K562 (cell line): ENCODE results near the gene CD69. TPM values are rescaled to one million over a fixed set of nuclear protein-coding genes. Genes with fewer than 3 reads are reported as not detected.

ENCODE experiments used
- ATAC-seq: fragments of 200-7000 bp; cut with Tn5 transposase; 3 replicates; pipeline ENCODE4 v1.9.1; 2020; ENCODE audit warnings: moderate library complexity
- BruUV-seq: library from RNA; stranded (reverse); fragments of 400-500 nt; replicated peaks from 2 replicates; lab custom pipeline; 2021; lab: Mats Ljungman, UMichigan
- CTCF ChIA-PET: fragments of 300-600 bp; formaldehyde crosslinking; extraction: SDS; loops from one replicate; lab custom pipeline; 2021; ENCODE audit warnings: low intra/inter-chr PET ratio; lab: Yijun Ruan, JAX
- POLR2A ChIA-PET: fragments of 300-600, 350-650 bp; sonication (Branson Sonifier 250); formaldehyde crosslinking; extraction: SDS; loops from one replicate; lab custom pipeline; 2021; ENCODE audit warnings: antibody characterized with exemption, inconsistent platforms; lab: Yijun Ruan, JAX
- DNase-seq, 4 experiments: peaks; one replicate each; pipeline versions ENCODE4 v3.0.0 to v3.0.0-alpha.2; 2011 to 2018; ENCODE audit warnings: low spot score in 3 of 4, mixed read lengths in 3 of 4; ENCODE audit errors: extremely low read depth in 1 of 4
- FAIRE-seq: peaks from 2 replicates; lab custom pipeline; 2011; peaks lifted over from hg19 to GRCh38; lab: Jason Lieb, UNC
- H2AFZ ChIP-seq: 2 replicates; pipeline ENCODE4 v1.6.0; 2011; ENCODE audit warnings: low read depth, low read length, control low read depth, inconsistent platforms
- H3K27ac ChIP-seq: fragments of 200-600 bp; 3 replicates; pipeline ENCODE4 v1.8.0; 2011; ENCODE audit warnings: low read depth, mild to moderate bottlenecking, control low read depth, inconsistent platforms, low read length, moderate library complexity, mixed read lengths; ENCODE audit errors: extremely low read depth
- H3K27me3 ChIP-seq, 2 experiments: fragments of 300-600 bp in 1 of 2; 2 replicates in 1 of 2; 3 replicates in 1 of 2; pipeline versions ENCODE4 v1.6.0 to v1.8.0; 2011; ENCODE audit warnings: inconsistent platforms in 2 of 2, low read length in 2 of 2, mild to moderate bottlenecking in 1 of 2, mixed read lengths in 1 of 2, moderate library complexity in 1 of 2; ENCODE audit not compliant: control insufficient read depth in 2 of 2, insufficient read depth in 2 of 2
- H3K36me3 ChIP-seq: fragments of 300-600 bp; 3 replicates; pipeline ENCODE4 v1.8.0; 2011; ENCODE audit warnings: mild to moderate bottlenecking, low read length, inconsistent platforms; ENCODE audit not compliant: control insufficient read depth, insufficient read depth
- H3K4me1 ChIP-seq, 2 experiments: fragments of 200-600 bp in 1 of 2; replicated peaks in 1 of 2; 2 replicates in 1 of 2; 3 replicates in 1 of 2; pipeline versions ENCODE4 v1.5.1 to v1.8.0; 2011; ENCODE audit warnings: inconsistent platforms in 2 of 2, low read length in 2 of 2, mild to moderate bottlenecking in 1 of 2, mixed read lengths in 1 of 2, moderate library complexity in 1 of 2; ENCODE audit not compliant: control insufficient read depth in 2 of 2, insufficient read depth in 2 of 2
- H3K4me2 ChIP-seq: 2 replicates; pipeline ENCODE4 v1.6.1; 2011; ENCODE audit warnings: low read length, control low read depth, inconsistent platforms, mixed read lengths; ENCODE audit not compliant: insufficient read depth
- H3K4me3 ChIP-seq: fragments of 200-600 bp; sonication (generic), shearing (Covaris generic); 2 replicates; pipeline ENCODE4 v1.5.1; 2016; ENCODE audit warnings: control low read depth, inconsistent platforms
- H3K79me2 ChIP-seq: fragments of 200-600 bp; 3 replicates; pipeline ENCODE4 v1.8.0; 2011; ENCODE audit warnings: low read length, inconsistent platforms; ENCODE audit not compliant: control insufficient read depth, insufficient read depth
- H3K9ac ChIP-seq, 2 experiments: 2 replicates each; pipeline versions ENCODE4 v1.6.0 to v1.6.1; 2011; ENCODE audit warnings: low read depth in 2 of 2, low read length in 2 of 2, control low read depth in 1 of 2, inconsistent platforms in 1 of 2, mild to moderate bottlenecking in 1 of 2, mixed read lengths in 1 of 2; ENCODE audit not compliant: insufficient read depth in 1 of 2
- H3K9me1 ChIP-seq: one replicate; pipeline ENCODE4 v1.6.0; 2011; ENCODE audit warnings: inconsistent platforms, mild to moderate bottlenecking, low read length, moderate library complexity; ENCODE audit not compliant: control insufficient read depth, insufficient read depth
- H3K9me3 ChIP-seq: replicated peaks from 2 replicates; pipeline ENCODE4 v1.5.1; 2011; ENCODE audit warnings: low read depth, low read length, inconsistent platforms; ENCODE audit not compliant: control insufficient read depth, insufficient read depth
- H4K20me1 ChIP-seq: replicated peaks from 2 replicates; pipeline ENCODE4 v1.6.1; 2011; ENCODE audit warnings: low read length, inconsistent platforms, mixed read lengths; ENCODE audit not compliant: control insufficient read depth, insufficient read depth
- ATF1 ChIP-seq, 2 experiments: fragments of 450-650 bp in 1 of 2; IDR thresholded peaks; 2 replicates each; pipeline ENCODE4 v1.6.1; 2016; ENCODE audit warnings: missing compliant biosample characterization in 1 of 2, missing genetic modification characterization in 1 of 2
- DACH1 ChIP-seq: fragments of 450-650 bp; IDR thresholded peaks from 2 replicates; pipeline ENCODE4 v1.6.1; 2018; ENCODE audit not compliant: partially characterized antibody
- TBP ChIP-seq: optimal IDR thresholded peaks from 2 replicates; pipeline ENCODE3; 2011; ENCODE audit warnings: low read depth, low read length, improper control_type of control experiment
- ZNF174 ChIP-seq: fragments of 250-450 bp; sonication (Bioruptor Pico); IDR thresholded peaks from 2 replicates; pipeline ENCODE4 v1.4.0; 2020; ENCODE audit warnings: mild to moderate bottlenecking
- ZNF3 ChIP-seq: fragments of 250-450 bp; sonication (Bioruptor Pico); IDR thresholded peaks from 2 replicates; pipeline ENCODE4 v1.5.0; 2021; ENCODE audit warnings: mild to moderate bottlenecking, moderate library complexity
- ZNF644 ChIP-seq: fragments of 200-800 bp; sonication (Bioruptor generic); IDR thresholded peaks from 2 replicates; pipeline ENCODE4 v1.6.1; 2016; ENCODE audit warnings: low read depth, missing genetic modification characterization, missing compliant biosample characterization
- WGBS: fragments of 100-300 bp; shearing (Covaris generic); methylation state at CpG from one replicate; pipeline ENCODE4 v1.1.6; 2016; ENCODE audit warnings: low coverage, mixed read lengths; ENCODE audit not compliant: insufficient coverage; ENCODE audit errors: missing lambda C conversion rate; 5-methylcytosine and 5-hydroxymethylcytosine counted together
- in situ Hi-C: fragments of 300-500 bp; cut with MboI; formaldehyde crosslinking; loops from 4 replicates; pipeline ENCODE4 v1.15.0; 2018; ENCODE audit warnings: inconsistent platforms, mixed read lengths
- intact Hi-C: fragments of 100-400 bp; cut with micrococcal nuclease; formaldehyde crosslinking; loops from 2 replicates; pipeline ENCODE4 v1.14.2; 2022
- polyA plus RNA-seq, 8 experiments: library from polyadenylated mRNA; depleted of rRNA in 4 of 8; stranded (reverse) in 5 of 8; unstranded in 3 of 8; fragments of >200 nt; fragmentation: Nextera tagmentation in 2 of 8; fragmentation: Illumina TruSeq in 1 of 8; extraction: Ambion mirVana in 2 of 8; extraction: Trizol in 1 of 8; gene quantifications; 2 replicates each; pipeline versions ENCODE4 v1.2.1 to v1.2.3, GENCODE V29; 2011 to 2014; ENCODE audit warnings: inconsistent platforms in 1 of 8, missing spikeins in 1 of 8
- total RNA-seq, 7 experiments: library from RNA; depleted of rRNA in 6 of 7; stranded (reverse); fragments of >200 nt in 6 of 7; fragmentation: Illumina TruSeq in 2 of 7; extraction: Trizol in 2 of 7; gene quantifications; 2 replicates each; pipeline versions ENCODE4 v1.2.1 to v1.2.3, GENCODE V29; 2011 to 2021; ENCODE audit warnings: low replicate concordance in 1 of 7
- TF ChIP-seq, protein P1 (sequence below): fragments of 200-800 bp; sonication (Bioruptor generic); IDR thresholded peaks from 2 replicates; pipeline ENCODE4 v1.6.1; 2017; ENCODE audit warnings: missing genetic modification characterization, missing compliant biosample characterization
- TF ChIP-seq, protein P2 (sequence below): fragments of 450-650 bp; conservative IDR thresholded peaks from 2 replicates; pipeline ENCODE4 v1.6.1; 2016; ENCODE audit warnings: missing genetic modification characterization, low read depth, mild to moderate bottlenecking, control low read depth, missing compliant biosample characterization
- TF ChIP-seq, protein P3 (sequence below), 2 experiments: fragments of 450-650 bp; IDR thresholded peaks; 2 replicates each; pipeline ENCODE4 v1.6.1; 2018; ENCODE audit warnings: mild to moderate bottlenecking in 2 of 2, low read depth in 1 of 2; ENCODE audit not compliant: partially characterized antibody in 2 of 2

Gene CD69
- total and polyA plus RNA-seq, 9 of the 15 experiments (the other 6 are each of a cell fraction or from before 2014, with no cell fraction given) = 11.7 to 243 (median 54.4) TPM

DNA sequence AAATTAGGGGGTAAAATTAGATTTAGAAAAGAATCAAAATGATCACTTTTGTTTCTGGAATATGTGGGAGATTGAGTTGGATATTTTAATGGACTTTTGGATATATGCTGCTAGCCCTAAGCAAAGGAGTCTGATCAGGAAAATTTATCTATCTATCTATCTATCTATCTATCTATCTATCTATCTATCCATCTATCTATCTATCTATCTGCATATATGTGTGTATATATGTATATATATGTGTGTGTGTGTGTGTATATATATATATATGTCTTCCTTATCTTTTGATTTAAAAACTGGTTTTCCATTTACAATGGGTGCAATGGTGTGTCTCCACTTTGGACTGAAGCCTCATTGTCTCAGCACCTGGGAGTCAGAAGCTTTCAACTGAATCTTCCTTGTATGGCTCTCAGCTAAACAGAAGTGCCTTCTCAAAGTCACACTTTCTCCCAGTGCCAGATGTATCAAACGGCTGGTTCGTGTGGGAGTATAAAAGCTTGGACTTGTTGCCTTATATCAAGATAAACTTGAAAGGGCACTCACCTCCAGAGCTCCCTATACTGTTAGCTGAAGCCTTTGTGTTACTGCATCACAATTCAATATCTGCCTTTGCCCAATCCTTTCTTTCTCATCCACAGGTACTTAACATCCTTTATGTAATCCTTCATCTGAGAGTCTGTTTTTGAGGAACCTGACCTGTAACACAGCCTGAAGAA lies 31.6 kb upstream of the CD69 start:
- BruUV-seq = no TSS peak
- intact Hi-C loops = no loop called here
- H3K9ac ChIP-seq = no peak overlapping the region
- H3K9me3 ChIP-seq = no peaks in the 10 kb centered on the region; the same call in 1 of the 2 replicates
- ChIA-PET POLR2A (no interaction called here), CTCF (no interaction called here)
- peak overlapping the region; percentile 28; the same call in 1 of the 3 replicates for H3K27ac ChIP-seq
- in situ Hi-C loops = no loop called here
- 5% methylated on average over 2 of the region's 2 CpGs for WGBS
- no peak overlapping the region for H3K4me2 ChIP-seq
- H3K79me2 ChIP-seq = peaks cover 3% of the 10 kb centered on the region; the same call in 1 of the 3 replicates
- 0 out of 2 replicates have a peak overlapping the region, but pooled peaks have one; percentile 46 for H2AFZ ChIP-seq
- H3K4me3 ChIP-seq = no peak overlapping the region
- DNase-seq (no peak), ATAC-seq (no peak), FAIRE-seq (no peak)
- H3K27me3 ChIP-seq = no peaks in the 10 kb centered on the region
- H4K20me1 ChIP-seq = no peaks in the 10 kb centered on the region
- no peaks in the 10 kb centered on the region for H3K9me1 ChIP-seq
- no peak for TF ChIP-seq ZNF3 (CRISPR knock-in tag)
- no peak for TF ChIP-seq TBP
- TF ChIP-seq ZNF644 = no peak
- TF ChIP-seq, protein P1, sequence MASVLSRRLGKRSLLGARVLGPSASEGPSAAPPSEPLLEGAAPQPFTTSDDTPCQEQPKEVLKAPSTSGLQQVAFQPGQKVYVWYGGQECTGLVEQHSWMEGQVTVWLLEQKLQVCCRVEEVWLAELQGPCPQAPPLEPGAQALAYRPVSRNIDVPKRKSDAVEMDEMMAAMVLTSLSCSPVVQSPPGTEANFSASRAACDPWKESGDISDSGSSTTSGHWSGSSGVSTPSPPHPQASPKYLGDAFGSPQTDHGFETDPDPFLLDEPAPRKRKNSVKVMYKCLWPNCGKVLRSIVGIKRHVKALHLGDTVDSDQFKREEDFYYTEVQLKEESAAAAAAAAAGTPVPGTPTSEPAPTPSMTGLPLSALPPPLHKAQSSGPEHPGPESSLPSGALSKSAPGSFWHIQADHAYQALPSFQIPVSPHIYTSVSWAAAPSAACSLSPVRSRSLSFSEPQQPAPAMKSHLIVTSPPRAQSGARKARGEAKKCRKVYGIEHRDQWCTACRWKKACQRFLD = no peak
- no peak for TF ChIP-seq ZNF174 (CRISPR knock-in tag)
- TF ChIP-seq, protein P2, sequence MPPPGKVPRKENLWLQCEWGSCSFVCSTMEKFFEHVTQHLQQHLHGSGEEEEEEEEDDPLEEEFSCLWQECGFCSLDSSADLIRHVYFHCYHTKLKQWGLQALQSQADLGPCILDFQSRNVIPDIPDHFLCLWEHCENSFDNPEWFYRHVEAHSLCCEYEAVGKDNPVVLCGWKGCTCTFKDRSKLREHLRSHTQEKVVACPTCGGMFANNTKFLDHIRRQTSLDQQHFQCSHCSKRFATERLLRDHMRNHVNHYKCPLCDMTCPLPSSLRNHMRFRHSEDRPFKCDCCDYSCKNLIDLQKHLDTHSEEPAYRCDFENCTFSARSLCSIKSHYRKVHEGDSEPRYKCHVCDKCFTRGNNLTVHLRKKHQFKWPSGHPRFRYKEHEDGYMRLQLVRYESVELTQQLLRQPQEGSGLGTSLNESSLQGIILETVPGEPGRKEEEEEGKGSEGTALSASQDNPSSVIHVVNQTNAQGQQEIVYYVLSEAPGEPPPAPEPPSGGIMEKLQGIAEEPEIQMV (tag) = no peak
- TF ChIP-seq DACH1 = peak; percentile 91
- no peak for TF ChIP-seq ATF1 (CRISPR knock-in tag; IDR thresholded peaks at IDR 0.05)
- TF ChIP-seq ATF1 (tag; IDR thresholded peaks at IDR 0.05) = no peak
- TF ChIP-seq, protein P3, sequence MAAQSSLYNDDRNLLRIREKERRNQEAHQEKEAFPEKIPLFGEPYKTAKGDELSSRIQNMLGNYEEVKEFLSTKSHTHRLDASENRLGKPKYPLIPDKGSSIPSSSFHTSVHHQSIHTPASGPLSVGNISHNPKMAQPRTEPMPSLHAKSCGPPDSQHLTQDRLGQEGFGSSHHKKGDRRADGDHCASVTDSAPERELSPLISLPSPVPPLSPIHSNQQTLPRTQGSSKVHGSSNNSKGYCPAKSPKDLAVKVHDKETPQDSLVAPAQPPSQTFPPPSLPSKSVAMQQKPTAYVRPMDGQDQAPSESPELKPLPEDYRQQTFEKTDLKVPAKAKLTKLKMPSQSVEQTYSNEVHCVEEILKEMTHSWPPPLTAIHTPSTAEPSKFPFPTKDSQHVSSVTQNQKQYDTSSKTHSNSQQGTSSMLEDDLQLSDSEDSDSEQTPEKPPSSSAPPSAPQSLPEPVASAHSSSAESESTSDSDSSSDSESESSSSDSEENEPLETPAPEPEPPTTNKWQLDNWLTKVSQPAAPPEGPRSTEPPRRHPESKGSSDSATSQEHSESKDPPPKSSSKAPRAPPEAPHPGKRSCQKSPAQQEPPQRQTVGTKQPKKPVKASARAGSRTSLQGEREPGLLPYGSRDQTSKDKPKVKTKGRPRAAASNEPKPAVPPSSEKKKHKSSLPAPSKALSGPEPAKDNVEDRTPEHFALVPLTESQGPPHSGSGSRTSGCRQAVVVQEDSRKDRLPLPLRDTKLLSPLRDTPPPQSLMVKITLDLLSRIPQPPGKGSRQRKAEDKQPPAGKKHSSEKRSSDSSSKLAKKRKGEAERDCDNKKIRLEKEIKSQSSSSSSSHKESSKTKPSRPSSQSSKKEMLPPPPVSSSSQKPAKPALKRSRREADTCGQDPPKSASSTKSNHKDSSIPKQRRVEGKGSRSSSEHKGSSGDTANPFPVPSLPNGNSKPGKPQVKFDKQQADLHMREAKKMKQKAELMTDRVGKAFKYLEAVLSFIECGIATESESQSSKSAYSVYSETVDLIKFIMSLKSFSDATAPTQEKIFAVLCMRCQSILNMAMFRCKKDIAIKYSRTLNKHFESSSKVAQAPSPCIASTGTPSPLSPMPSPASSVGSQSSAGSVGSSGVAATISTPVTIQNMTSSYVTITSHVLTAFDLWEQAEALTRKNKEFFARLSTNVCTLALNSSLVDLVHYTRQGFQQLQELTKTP (IDR thresholded peaks at IDR 0.05; ENCODE audit: low read depth in 1 of 2, partially characterized antibody in 2 of 2) = no peak
- H3K4me1 ChIP-seq = peaks cover 0 to 17% of the 10 kb centered on the region in 2 experiments; a peak in 2 of 5 replicates
- no peaks in the 10 kb centered on the region for H3K36me3 ChIP-seq
